Fibroblast of mammary gland (primary cell): ENCODE measurements around the gene MST1R.
"Not testable (repeated sequence)": the region's sequence is repeated elsewhere in the genome, so short reads cannot be mapped to it uniquely, and the experiment has no call there.

ENCODE experiments used
- DNase-seq: peaks from one replicate; pipeline ENCODE4 v3.0.0-alpha.2; 2010; ENCODE audit warnings: low read depth
- H3K4me3 ChIP-seq: 2 replicates; pipeline ENCODE4 v1.5.1; 2011; ENCODE audit warnings: low read depth, mild to moderate bottlenecking, low read length, moderate library complexity; ENCODE audit not compliant: control insufficient read depth
- TF ChIP-seq, protein P1 (sequence below): conservative IDR thresholded peaks from 2 replicates; pipeline ENCODE4 v1.5.1; 2011; ENCODE audit warnings: low read depth, low read length, inconsistent platforms; ENCODE audit not compliant: control insufficient read depth, insufficient read depth

MST1R gene

DNA sequence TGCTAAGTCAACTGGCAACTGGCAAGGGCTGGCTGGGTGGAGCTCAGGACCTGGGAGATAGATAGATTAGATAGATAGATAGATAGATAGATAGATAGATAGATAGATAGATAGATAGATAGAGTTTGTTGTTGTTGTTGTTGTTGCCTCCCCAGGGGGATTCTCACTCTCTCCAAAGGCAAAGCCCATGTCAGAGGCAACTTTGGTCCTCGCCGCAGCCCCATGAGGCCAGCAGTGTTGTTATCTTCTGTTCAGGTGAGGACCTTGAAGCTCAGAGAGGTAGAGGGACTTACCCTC, 7.4 kb upstream of the MST1R start:
- no peak overlapping the region for H3K4me3 ChIP-seq
- TF ChIP-seq, protein P1, sequence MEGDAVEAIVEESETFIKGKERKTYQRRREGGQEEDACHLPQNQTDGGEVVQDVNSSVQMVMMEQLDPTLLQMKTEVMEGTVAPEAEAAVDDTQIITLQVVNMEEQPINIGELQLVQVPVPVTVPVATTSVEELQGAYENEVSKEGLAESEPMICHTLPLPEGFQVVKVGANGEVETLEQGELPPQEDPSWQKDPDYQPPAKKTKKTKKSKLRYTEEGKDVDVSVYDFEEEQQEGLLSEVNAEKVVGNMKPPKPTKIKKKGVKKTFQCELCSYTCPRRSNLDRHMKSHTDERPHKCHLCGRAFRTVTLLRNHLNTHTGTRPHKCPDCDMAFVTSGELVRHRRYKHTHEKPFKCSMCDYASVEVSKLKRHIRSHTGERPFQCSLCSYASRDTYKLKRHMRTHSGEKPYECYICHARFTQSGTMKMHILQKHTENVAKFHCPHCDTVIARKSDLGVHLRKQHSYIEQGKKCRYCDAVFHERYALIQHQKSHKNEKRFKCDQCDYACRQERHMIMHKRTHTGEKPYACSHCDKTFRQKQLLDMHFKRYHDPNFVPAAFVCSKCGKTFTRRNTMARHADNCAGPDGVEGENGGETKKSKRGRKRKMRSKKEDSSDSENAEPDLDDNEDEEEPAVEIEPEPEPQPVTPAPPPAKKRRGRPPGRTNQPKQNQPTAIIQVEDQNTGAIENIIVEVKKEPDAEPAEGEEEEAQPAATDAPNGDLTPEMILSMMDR = no peak
- no peak for DNase-seq

DNA sequence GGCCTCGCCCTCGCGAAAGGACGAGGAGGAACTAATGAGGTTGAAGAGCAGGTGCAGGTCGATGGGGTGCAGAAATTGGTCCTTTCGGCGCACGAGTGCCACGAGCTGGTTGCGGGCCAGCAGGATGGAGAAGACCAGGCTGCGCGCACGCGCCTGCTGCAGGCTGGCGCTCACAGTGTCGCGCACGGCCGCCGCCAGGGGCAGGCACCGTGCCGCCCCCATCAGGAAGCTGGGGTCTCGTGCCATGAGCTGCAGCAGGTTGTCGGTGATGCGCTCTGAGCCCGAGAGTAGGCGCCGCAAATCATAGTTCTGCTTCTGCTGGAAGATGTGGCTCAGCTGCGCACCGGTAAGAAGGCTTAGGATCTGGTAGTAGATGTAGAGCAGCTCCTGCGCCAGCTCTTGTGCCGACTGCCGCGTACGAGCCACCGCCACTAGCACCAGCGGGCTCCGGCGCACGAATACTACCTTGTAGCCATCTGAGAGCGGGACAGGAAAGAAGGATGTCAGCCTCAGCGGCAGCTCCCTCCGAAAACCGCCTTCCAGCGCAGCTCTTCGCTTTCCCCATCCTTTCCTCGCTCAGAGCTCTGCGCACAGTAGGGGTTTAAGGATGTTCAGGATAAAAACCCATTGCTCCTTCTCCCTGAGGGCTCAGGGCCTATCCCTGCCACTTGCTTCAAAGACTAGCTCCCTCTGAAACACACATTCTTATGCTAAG, 6.9 kb upstream of the MST1R start:
- H3K4me3 ChIP-seq = no peak overlapping the region
- TF ChIP-seq, protein P1 = no peak
- DNase-seq = no peak

DNA sequence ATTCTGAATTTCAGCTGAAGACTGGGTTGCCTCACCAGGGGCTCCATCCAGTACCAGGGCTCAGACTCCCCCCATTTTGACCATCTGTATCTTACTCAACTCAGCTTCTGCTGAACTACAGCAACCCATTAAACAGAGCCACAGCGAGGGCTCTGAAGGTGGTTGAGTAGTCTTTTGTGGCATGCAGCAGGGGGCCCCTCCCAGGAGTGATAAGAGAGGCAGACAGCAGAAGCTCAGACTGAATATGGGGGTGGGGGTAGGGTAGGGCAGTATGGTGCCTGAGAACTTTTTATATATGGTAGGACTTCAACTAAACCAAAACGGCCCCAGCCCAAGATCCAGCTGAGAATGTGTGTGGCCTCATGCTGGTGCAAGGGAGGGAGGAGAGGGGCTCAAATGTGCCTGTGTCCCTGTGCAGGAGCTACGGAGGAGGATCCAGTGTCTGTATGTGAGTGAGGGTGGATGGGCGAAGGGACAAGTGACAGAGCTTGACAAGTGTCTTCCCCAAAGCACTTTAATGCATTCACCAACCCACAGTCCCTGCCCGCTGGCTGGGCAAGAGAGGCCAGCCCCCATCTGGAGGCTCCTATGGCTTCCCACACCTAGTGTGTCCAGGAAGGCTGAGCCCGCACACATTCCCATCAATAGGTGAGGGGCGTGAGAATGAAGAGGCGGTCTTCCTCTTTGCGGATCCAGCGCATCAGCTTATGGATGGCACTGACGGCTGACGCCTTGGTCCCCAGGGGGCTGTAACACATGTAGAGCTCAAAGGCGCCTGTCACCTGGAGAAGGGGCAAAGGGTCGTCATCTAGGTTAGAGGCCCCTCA, 4.9 kb upstream of the MST1R start:
- DNase-seq = no peak
- TF ChIP-seq, protein P1 = no peak
- no peak overlapping the region for H3K4me3 ChIP-seq

DNA sequence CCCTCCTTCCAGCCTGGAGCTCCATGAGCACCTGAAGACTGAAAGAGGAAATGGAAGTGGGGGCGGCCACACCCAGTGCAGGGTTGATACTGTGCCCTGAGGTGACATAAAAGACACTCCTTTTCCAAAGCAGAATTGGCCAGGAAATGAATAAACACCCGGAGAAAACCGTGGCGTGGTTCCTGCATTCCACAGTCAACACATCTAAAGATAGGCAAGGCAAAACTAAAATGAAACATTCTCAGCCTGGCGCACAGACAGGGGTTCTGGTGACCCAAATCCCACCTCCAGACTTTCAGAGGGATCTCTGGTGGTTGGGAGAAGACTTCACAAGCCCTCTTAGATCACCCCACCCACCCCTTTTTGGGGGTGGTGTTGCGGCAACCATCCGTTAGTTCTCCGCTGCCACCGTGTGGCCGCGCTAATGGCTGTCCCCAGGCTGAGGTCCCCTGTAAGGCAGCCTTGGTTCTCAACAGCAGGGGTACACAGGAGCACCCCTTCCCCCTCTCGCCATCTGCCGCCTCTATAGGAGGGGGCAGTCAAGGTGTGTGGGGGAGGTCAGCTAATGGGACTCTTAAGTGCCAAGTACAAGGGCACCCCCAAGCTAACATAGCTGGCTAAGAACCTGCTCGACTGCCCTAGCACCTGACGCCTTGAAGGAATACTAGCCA, 2.5 kb upstream of the MST1R start:
- TF ChIP-seq, protein P1 = peak; percentile 50
- DNase-seq = peak; percentile 31
- no peak overlapping the region for H3K4me3 ChIP-seq

DNA sequence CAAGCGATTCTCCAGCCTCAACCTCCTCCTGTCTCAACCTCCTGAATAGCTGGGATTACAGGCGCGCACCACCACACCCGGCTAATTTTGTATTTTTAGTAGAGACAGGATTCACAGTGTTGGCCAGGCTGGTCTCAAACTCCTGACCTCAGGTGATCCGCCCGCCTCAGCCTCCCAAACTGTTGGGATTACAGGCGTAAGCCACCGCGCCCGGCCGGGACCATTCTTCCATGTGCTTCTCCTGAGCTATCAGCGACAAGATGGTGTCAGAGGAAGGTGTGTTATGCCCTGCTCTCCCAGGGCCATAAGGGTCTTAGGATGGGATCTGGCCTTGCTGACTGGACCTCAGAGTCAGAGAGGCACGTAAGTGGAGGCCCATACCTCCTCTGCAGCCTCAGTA, 775 bp upstream of the MST1R start:
- DNase-seq, H3K4me3 ChIP-seq: not testable (repeated sequence)

DNA sequence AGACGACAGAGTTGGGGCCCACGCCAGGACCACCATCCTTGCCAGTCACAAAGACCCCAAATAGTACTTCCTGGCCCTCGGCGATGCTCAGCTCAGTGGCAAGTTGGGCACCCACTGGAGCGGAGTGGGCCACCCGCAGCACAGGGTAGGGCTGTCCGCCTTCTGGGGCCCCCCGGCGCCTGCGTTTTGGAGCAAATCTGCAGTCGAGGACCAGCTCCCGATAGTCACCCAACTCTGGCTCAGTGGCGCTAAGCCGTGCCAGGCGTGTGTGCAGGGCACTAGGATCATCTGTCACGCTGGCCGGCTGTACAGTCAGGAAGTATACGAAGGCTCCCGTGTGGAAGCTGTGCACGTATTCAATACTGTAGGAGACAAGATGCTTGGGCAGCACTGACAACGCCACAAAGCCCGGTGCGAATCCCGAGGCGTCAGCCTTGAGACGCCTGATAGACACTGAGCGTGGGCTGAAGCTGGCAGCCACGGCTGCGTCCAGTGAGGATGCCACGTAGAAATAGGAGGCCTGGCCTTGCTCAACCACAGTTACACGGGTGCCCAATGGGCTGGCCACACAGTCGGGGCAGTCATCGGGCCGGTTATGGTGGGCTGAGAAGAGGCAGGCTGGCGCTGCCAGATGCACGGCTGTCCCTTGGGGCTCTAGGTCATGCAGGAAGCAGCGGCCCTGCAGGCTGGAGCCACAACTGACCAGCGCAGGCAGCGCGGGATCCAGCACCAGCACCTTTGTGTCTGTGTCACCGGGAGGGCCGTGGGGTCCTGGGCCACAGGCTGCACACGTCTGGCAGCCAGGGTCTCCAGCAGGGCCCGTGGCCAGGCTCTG, 945 bp downstream of the MST1R start:
- no peak overlapping the region for H3K4me3 ChIP-seq
- no peak for DNase-seq

More for the DNA sequence above, 945 bp downstream of the MST1R start:
- TF ChIP-seq, protein P1 = no peak
